IPS DF 4.7 (cell line): ENCODE data around the gene POLD1.
"Not testable (repeated sequence)": the region's sequence is repeated elsewhere in the genome, so short reads cannot be mapped to it uniquely, and the experiment has no call there.

Experiments used
- DNase-seq: peaks from one replicate; pipeline ENCODE4 v3.0.0-alpha.2; 2013; ENCODE audit warnings: low spot score; ENCODE audit errors: extremely low read depth

The POLD1 gene

GRCh38 chr19:50435221-50435620 is 51.1 kb downstream of the POLD1 start:
- no peak for DNase-seq

- DNase-seq, result no peak
These were observed 51.5 kb downstream of the POLD1 start for GRCh38 chr19:50435627-50436026.

GRCh38 chr19:50437862-50438449 is 53.8 kb downstream of the POLD1 start:
- DNase-seq, result no peak

DNA sequence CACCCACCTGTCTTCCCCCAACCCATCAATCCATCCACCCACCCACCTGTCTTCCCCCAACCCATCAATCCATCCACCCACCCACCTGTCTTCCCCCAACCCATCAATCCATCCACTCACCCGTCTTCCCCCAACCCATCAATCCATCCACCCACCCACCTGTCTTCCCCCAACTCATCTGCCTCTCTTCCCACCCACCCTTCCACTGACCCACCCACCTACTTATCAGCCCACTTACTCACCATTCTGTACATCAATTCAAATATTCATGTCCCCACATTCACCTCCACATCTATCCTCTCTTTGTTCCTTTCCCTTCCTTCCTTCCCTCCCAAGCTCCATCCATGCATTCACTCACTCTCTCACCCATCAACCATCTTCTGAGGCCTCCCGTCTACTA is 55.0 kb downstream of the POLD1 start:
- not testable (repeated sequence) for DNase-seq

GRCh38 chr19:50444059-50444458 is 59.9 kb downstream of the POLD1 start:
- DNase-seq, result no peak

- no peak for DNase-seq
These were observed 62.9 kb downstream of the POLD1 start for GRCh38 chr19:50447053-50447452.

DNA sequence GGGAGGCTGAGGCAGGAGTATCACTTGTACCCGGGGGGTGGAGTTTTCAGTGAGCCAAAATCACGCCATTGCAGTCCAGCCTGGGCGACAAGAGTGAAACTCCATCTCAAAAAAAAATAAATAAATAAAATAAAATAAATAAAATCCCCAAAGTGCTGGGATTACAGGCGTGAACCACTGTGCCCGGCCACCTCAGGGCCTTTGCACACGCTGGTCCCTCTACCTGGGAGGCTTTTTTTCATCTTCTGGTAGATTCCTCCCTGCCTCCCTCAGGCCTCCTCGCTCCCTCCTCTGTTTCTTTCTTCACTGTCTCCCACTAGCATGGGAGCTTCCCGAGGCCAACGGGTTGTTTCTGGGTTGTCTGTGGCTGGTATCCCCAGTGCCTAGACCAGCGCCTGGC is 63.6 kb downstream of the POLD1 start:
- DNase-seq, result no peak

DNA sequence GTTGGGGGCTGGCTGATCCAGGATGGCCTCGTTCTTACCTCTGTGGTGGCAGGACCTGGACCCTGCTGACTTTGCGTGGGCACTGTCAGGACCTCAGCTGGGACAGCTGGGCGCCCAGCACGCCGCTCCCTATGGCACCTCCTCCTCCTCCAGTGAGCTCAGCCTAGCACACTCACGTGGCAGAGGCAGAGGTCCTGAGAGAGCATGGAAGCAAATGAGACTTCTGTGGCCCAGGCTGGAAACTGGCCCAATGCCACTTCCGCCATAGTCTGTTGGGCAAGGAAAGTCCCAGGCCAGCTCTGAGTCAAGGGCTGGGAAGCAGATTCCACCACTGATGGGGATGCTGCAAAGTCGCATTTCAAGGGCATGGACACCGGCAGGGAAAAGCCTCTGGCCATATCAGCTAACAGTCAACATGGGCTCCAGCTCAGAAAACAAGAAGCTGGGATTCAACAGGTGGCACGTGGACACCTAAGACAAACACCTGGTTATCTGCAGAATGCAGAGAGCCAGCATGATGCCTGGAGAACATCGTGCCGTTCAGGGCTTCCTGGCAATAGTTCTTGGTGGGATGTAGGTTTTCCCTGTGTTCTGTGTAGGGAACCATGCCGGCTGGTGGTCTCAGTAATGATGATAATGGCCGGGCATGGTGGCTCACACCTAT is 65.2 kb downstream of the POLD1 start:
- DNase-seq, result no peak

- no peak for DNase-seq
These were observed 66.4 kb downstream of the POLD1 start for GRCh38 chr19:50450369-50451222.

- no peak for DNase-seq
These were observed 67.0 kb downstream of the POLD1 start for GRCh38 chr19:50451223-50451534.

GRCh38 chr19:50453243-50453642 is 69.1 kb downstream of the POLD1 start:
- DNase-seq, result no peak

- DNase-seq, result no peak
These were observed 71.8 kb downstream of the POLD1 start for GRCh38 chr19:50455992-50456391.

DNA sequence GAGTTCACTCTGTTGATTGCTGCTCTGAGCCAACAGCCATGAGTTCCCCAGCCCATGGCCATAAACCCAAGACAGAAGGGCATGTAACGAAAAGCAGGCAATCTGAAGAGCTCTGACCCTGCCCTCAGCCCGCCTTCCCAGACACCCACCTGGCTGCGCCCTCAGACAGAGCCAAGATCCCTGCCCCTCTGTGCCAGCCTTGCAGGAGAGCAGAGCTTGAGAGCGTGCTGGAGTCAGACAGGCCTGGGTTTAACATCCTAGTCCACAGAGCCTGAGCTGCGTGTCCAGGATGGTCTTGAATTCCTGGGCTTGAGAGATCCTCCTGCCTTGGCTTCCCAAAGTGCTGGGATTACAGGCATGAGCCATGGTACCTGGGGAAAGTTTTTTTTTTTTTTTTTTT is 73.2 kb downstream of the POLD1 start:
- DNase-seq, result no peak

DNA sequence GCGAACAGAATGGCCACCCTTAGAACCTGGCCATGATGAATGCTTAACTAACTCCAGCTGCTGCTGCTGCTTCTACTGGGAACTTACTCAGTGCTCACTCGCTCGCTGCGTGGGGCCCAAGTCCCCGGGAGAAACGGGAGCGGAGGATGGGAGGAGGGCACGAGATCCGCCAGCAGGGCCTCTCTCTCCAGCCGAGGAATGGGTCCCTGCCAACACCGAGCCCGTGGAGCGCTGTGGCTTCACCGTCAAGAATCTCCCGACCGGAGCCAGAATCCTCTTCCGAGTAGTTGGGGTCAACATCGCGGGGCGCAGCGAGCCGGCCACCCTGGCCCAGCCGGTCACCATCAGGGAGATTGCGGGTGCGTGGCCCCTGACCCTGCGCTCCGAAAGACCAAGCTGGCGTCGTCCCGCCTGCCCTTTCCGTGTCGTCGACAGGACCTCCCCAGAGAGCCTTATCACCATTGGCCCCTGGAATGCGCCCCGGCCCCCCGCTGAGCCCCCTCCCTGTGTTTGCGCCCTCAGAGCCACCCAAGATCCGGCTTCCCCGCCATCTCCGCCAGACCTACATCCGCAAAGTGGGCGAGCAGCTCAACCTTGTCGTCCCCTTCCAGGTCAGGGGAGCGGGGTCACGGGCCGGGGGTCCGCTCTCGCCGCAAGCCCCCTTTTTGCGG is 74.4 kb downstream of the POLD1 start:
- no peak for DNase-seq

DNA sequence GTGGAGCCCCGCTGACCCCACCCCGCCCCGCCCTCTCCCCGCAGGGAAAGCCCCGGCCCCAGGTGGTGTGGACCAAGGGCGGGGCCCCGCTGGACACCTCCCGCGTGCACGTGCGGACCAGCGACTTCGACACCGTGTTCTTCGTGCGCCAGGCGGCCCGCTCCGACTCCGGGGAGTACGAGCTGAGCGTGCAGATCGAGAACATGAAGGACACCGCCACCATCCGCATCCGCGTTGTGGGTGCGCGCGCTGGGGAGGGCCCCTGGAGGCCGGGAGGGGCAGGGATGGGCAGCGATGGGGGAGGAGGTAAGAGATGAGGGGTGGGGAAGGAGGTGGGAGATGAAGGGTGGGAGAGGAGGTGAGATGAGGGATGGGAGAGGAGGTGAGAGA is 74.9 kb downstream of the POLD1 start:
- no peak for DNase-seq

DNA sequence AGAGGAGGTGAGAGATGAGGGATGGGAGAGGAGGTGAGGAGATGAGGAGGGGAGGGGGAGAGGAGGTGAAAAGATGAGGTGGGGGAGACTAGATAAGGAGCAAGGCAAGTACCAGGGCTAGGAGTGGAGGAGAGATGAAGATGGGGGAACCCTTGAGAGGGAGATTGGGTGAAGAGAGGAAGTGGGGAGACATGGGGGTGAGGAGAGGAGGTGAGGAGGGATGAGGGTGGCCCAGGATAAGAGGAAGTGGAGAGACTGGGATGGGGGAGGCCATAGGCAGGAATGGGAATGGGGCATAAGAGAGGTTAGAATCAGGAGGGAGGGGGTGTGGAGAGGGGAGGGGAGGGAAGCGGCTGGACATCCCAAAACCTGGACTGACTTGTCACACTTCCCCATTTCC is 75.5 kb downstream of the POLD1 start:
- no peak for DNase-seq

DNA sequence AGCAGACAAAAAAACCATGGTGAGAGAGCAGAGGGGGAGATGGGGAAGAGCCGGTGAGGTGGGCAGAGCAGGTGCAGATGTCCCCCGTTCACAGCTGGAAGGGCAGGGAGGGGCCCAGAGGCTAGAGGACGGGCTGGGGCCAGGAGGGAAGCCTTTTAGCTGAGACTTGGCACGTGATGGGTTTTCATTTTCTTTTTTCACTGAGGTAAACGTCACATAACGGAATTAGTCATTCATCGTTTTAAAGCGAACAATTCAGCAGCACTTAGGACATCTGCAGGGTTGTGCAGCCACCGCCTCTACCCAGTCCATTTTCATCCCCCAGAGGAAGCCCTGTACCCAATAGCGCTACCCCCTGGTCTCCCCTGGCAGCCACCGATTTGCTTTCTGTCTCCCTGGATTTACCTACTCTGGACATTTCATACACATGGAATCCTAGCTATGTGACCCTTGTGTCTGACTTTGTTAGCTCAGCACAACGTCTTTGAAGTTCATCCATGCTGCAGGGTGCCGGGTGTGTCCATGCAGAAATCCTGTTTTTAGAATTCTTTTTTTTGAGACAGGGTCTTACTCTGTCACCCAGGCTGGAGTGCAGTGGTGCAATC is 76.1 kb downstream of the POLD1 start:
- DNase-seq, result no peak

GRCh38 chr19:50461066-50461875 is 77.1 kb downstream of the POLD1 start:
- no peak for DNase-seq

- DNase-seq, result no peak
These were observed 78.8 kb downstream of the POLD1 start for GRCh38 chr19:50462970-50463369.

- no peak for DNase-seq
These were observed 80.2 kb downstream of the POLD1 start for GRCh38 chr19:50464348-50464747.

DNA sequence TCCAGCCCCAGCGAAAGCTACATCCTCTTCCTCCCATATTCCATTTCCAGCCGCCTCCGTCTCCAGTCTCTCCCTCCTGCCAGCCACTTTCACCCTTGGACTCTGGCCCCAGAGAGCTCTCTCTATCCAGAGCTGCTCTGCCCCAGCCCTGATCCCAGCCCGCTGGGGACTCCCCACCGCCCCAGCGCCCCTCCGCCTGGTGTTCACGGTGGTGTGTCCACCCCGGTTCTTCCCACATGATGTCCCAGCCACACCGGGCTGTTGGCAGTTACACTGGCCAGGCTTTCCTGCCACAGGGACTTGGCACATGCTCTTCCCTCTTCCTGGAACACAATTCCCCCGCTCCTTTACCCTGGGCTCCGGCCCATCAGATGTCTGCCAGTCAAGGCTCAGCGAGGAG is 80.9 kb downstream of the POLD1 start:
- no peak for DNase-seq
